GM23338 (cell line): ENCODE data around the gene C11orf21. TPM values are rescaled to one million over a fixed set of nuclear protein-coding genes. Genes with fewer than 3 reads are reported as not detected.

Experiments
- ATAC-seq: fragments of 200-7000 bp; cut with Tn5 transposase; 3 replicates; pipeline ENCODE4 v1.9.1; 2020
- DNase-seq: peaks from one replicate; pipeline ENCODE4 v3.0.0-alpha.2; 2015; ENCODE audit warnings: low spot score
- H2AFZ ChIP-seq: fragments of 200-600 bp; sonication (generic); 2 replicates; pipeline ENCODE4 v1.8.0; 2016; ENCODE audit warnings: antibody characterized with exemption, mild to moderate bottlenecking, moderate library complexity
- H3F3A ChIP-seq: fragments of 200-600 bp; sonication (generic); replicated peaks from 2 replicates; pipeline ENCODE4 v1.8.0; 2017; ENCODE audit warnings: antibody characterized with exemption, mixed run types, low read depth
- H3K27ac ChIP-seq: fragments of 200-600 bp; sonication (generic); 2 replicates; pipeline ENCODE4 v1.6.1; 2016; ENCODE audit warnings: low read depth
- H3K27me3 ChIP-seq: fragments of 200-600 bp; sonication (generic); 2 replicates; pipeline ENCODE4 v1.8.0; 2016; ENCODE audit warnings: mild to moderate bottlenecking, mixed run types, moderate library complexity; ENCODE audit not compliant: insufficient read depth
- H3K36me3 ChIP-seq: fragments of 200-600 bp; sonication (generic); 2 replicates; pipeline ENCODE4 v1.8.0; 2016; ENCODE audit warnings: mild to moderate bottlenecking; ENCODE audit not compliant: insufficient read depth
- H3K4me1 ChIP-seq: fragments of 200-600 bp; sonication (generic); 2 replicates; pipeline ENCODE4 v1.8.0; 2016; ENCODE audit warnings: mild to moderate bottlenecking, moderate library complexity; ENCODE audit not compliant: insufficient read depth
- H3K4me2 ChIP-seq: fragments of 200-600 bp; sonication (generic); 2 replicates; pipeline ENCODE4 v1.7.1; 2017; ENCODE audit warnings: mixed run types
- H3K4me3 ChIP-seq: fragments of 200-600 bp; sonication (generic); 2 replicates; pipeline ENCODE4 v1.6.1; 2016; ENCODE audit warnings: mixed run types
- H3K79me2 ChIP-seq: fragments of 200-600 bp; sonication (generic); replicated peaks from 2 replicates; pipeline ENCODE4 v1.8.0; 2017; ENCODE audit warnings: mild to moderate bottlenecking; ENCODE audit not compliant: insufficient read depth
- H3K9me2 ChIP-seq: fragments of 200-600 bp; sonication (generic); 2 replicates; pipeline ENCODE4 v1.8.0; 2017; ENCODE audit not compliant: insufficient read depth
- H4K20me1 ChIP-seq: fragments of 200-600 bp; sonication (generic); replicated peaks from 2 replicates; pipeline ENCODE4 v1.8.0; 2017; ENCODE audit warnings: mild to moderate bottlenecking; ENCODE audit not compliant: insufficient read depth
- H3K27ac Mint-ChIP-seq: 2 replicates; pipeline ENCODE4 v1.8.0; 2020; ENCODE audit warnings: inconsistent platforms, mild to moderate bottlenecking, moderate library complexity, mixed read lengths
- H3K27me3 Mint-ChIP-seq: 3 replicates; pipeline ENCODE4 v1.8.0; 2022; ENCODE audit warnings: low read depth, mild to moderate bottlenecking, moderate library complexity, mixed read lengths, inconsistent platforms; ENCODE audit not compliant: insufficient read depth, poor library complexity
- H3K36me3 Mint-ChIP-seq: 3 replicates; pipeline ENCODE4 v1.8.0; 2021; ENCODE audit warnings: low read depth, mild to moderate bottlenecking, inconsistent platforms, moderate library complexity, mixed read lengths
- H3K4me1 Mint-ChIP-seq: 3 replicates; pipeline ENCODE4 v1.8.0; 2020; ENCODE audit warnings: mild to moderate bottlenecking, inconsistent platforms, mixed read lengths
- H3K4me3 Mint-ChIP-seq: 3 replicates; pipeline ENCODE4 v1.8.0; 2021; ENCODE audit warnings: moderate library complexity, mild to moderate bottlenecking, inconsistent platforms, mixed read lengths
- H3K9me3 Mint-ChIP-seq: 3 replicates; pipeline ENCODE4 v1.8.0; 2020; ENCODE audit warnings: moderate library complexity, mild to moderate bottlenecking, inconsistent platforms, mixed read lengths
- EZH2 ChIP-seq: fragments of 200-600 bp; sonication (generic); IDR thresholded peaks from one replicate; pipeline ENCODE4 v1.8.0; 2017; ENCODE audit warnings: antibody characterized with exemption, mild to moderate bottlenecking, low read depth; ENCODE audit not compliant: unreplicated experiment
- JUNB ChIP-seq: IDR thresholded peaks from one replicate; pipeline ENCODE4 v1.6.1; 2016; ENCODE audit warnings: antibody characterized with exemption; ENCODE audit not compliant: unreplicated experiment
- NANOG ChIP-seq: IDR thresholded peaks from 2 replicates; pipeline ENCODE4 v1.6.1; 2016; ENCODE audit warnings: antibody characterized with exemption, borderline replicate concordance
- STAT1 ChIP-seq: IDR thresholded peaks from one replicate; pipeline ENCODE4 v1.6.1; 2016; ENCODE audit warnings: antibody characterized with exemption; ENCODE audit not compliant: unreplicated experiment
- ZNF114 ChIP-seq: fragments of 250-450 bp; sonication (Bioruptor Pico); IDR thresholded peaks from 2 replicates; pipeline ENCODE4 v1.5.0; 2020; ENCODE audit warnings: mild to moderate bottlenecking, moderate library complexity
- ZNF331 ChIP-seq: fragments of 250-450 bp; sonication (Bioruptor Pico); IDR thresholded peaks from 2 replicates; pipeline ENCODE4 v1.5.0; 2020; ENCODE audit warnings: low read depth, mild to moderate bottlenecking, moderate library complexity
- polyA plus RNA-seq: library from polyadenylated mRNA; unstranded; fragments of >200 nt; fragmentation: Nextera tagmentation; extraction: Ambion mirVana; gene quantifications from 2 replicates; pipeline ENCODE4 v1.2.1, GENCODE V29; 2016
- total RNA-seq: library from RNA; depleted of rRNA; stranded (reverse); fragments of >200 nt; shearing (Covaris generic); gene quantifications from 2 replicates; pipeline ENCODE4 v1.2.3, GENCODE V29; 2014
- TF ChIP-seq, protein P1 (sequence below): IDR thresholded peaks from 2 replicates; pipeline ENCODE4 v1.6.1; 2016; ENCODE audit warnings: antibody characterized with exemption
- TF ChIP-seq, protein P2 (sequence below): IDR thresholded peaks from one replicate; pipeline ENCODE4 v1.6.1; 2018; ENCODE audit warnings: antibody characterized with exemption; ENCODE audit not compliant: unreplicated experiment
- TF ChIP-seq, protein P3 (sequence below): fragments of 250-450 bp; sonication (Bioruptor Pico); IDR thresholded peaks from 2 replicates; pipeline ENCODE4 v1.5.0; 2020; ENCODE audit warnings: mild to moderate bottlenecking, moderate library complexity

The C11orf21 gene
- total and polyA plus RNA-seq, 2 experiments from 2014 or later, result not detected

DNA sequence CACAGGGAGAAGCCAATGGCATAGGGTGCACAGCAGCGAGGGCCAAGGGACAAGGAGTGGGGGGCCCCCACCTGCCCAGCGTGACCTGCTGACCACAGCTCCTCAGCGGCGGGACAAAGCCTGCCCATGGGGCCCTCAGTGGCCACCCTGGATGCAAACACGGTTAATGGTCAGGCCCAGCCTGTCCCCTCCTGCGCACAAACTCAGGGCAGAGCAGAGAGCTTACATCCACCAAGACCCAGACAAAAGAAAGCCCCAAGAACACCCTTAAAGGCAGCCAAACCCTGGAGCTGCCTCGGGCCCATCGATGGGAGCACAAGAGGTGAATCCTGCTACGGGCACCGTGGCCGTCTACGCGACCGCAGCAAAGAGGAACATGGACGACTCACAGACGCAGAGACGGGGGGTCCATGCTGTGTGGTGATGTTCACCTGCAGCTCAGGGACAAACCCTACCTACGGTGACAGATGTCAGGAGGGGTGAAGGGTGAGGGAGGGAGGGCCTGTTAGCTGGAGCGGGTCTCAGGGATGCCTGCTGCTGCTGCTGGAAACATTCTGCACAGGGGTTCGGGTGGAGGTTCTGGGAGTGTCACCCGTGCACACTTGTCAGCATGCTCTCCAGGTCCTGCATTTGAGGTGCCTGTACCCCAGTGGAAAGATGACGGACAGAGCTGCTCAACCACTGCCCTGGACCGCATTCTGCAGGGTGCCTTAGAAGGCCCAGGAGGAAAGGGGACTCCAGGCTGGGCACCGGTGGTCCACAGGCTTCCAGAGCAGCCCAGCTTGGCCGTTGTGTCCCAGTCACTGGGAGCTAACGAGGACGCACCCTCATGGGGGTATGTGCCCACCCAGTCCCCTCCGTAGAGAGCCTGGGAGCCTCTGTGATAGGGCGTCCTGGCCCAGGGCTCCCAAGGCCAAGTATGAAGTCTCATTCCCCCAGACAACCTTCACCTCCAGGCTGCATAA lies 42.9 kb downstream of the C11orf21 start:
- H3K27me3 ChIP-seq, result no peaks in the 10 kb centered on the region
- no peak overlapping the region for H3K4me2 ChIP-seq
- TF ChIP-seq ZNF331 (no peak), EZH2 (no peak), NANOG (no peak), JUNB (no peak), STAT1 (no peak), ZNF114 (CRISPR knock-in tag) (no peak)
- TF ChIP-seq, protein P1, sequence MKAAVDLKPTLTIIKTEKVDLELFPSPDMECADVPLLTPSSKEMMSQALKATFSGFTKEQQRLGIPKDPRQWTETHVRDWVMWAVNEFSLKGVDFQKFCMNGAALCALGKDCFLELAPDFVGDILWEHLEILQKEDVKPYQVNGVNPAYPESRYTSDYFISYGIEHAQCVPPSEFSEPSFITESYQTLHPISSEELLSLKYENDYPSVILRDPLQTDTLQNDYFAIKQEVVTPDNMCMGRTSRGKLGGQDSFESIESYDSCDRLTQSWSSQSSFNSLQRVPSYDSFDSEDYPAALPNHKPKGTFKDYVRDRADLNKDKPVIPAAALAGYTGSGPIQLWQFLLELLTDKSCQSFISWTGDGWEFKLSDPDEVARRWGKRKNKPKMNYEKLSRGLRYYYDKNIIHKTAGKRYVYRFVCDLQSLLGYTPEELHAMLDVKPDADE, result no peak
- TF ChIP-seq, protein P2, sequence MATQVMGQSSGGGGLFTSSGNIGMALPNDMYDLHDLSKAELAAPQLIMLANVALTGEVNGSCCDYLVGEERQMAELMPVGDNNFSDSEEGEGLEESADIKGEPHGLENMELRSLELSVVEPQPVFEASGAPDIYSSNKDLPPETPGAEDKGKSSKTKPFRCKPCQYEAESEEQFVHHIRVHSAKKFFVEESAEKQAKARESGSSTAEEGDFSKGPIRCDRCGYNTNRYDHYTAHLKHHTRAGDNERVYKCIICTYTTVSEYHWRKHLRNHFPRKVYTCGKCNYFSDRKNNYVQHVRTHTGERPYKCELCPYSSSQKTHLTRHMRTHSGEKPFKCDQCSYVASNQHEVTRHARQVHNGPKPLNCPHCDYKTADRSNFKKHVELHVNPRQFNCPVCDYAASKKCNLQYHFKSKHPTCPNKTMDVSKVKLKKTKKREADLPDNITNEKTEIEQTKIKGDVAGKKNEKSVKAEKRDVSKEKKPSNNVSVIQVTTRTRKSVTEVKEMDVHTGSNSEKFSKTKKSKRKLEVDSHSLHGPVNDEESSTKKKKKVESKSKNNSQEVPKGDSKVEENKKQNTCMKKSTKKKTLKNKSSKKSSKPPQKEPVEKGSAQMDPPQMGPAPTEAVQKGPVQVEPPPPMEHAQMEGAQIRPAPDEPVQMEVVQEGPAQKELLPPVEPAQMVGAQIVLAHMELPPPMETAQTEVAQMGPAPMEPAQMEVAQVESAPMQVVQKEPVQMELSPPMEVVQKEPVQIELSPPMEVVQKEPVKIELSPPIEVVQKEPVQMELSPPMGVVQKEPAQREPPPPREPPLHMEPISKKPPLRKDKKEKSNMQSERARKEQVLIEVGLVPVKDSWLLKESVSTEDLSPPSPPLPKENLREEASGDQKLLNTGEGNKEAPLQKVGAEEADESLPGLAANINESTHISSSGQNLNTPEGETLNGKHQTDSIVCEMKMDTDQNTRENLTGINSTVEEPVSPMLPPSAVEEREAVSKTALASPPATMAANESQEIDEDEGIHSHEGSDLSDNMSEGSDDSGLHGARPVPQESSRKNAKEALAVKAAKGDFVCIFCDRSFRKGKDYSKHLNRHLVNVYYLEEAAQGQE, result no peak
- no peaks in the 10 kb centered on the region for H3K4me1 ChIP-seq
- no peaks in the 10 kb centered on the region for H3K36me3 ChIP-seq
- no peak for DNase-seq
- no peaks in the 10 kb centered on the region for H4K20me1 ChIP-seq
- ATAC-seq, result no peak
- H3K79me2 ChIP-seq, result no peaks in the 10 kb centered on the region
- Mint-ChIP-seq H3K4me1 (peaks cover 3% of the 10 kb centered on the region; the same call in 1 of the 3 replicates), H3K27me3 (peaks cover 12% of the 10 kb centered on the region), H3K27ac (no peak overlapping the region), H3K4me3 (no peak overlapping the region), H3K9me3 (no peaks in the 10 kb centered on the region), H3K36me3 (no peaks in the 10 kb centered on the region)
- H3F3A ChIP-seq, result no peaks in the 10 kb centered on the region
- no peaks in the 10 kb centered on the region for H3K9me2 ChIP-seq
- H2AFZ ChIP-seq, result no peak overlapping the region
- no peak overlapping the region for H3K4me3 ChIP-seq
- H3K27ac ChIP-seq, result no peak overlapping the region

DNA sequence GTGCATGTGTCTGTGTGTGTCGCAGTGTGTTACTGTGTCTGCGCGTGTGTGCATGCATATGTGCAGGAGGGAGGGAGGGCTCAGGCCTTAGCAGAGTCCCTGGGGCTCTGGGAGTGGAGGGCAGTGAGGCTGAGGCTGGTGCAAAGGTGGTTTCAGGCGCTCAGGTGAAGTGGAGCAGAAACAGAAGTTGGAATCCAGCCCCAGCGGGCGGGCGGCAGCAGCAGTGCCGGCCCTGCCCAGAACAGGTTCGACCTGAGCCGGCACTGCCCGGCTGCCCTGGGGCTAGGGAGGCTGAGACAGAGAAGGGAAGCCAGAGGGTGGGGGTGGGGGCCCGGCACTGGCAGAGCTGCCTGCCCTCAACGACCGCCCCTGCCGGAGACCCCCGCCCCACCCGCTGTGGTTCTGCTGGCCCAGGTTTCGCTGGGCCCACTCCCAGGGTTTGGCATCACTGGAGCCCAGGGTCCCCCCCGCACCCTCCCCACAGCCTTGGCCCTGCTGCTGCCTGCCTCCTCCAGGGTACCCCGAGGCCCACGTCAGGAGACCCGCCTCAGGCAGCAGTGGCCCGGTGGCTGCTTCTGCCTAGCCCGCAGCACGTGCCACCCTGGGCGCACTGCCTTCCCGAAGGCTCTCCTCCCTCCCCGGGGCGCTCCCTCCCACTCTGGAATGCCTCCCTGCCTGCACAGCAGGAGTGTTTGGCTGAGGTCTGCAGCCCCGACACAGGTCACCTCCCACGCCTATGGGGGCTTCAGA lies 44.6 kb downstream of the C11orf21 start:
- Histone ChIP-seq H3K4me2 (no peak overlapping the region), H2AFZ (no peak overlapping the region), H3K27me3 (no peaks in the 10 kb centered on the region), H3K36me3 (no peaks in the 10 kb centered on the region), H3K4me3 (no peak overlapping the region), H3F3A (no peaks in the 10 kb centered on the region), H3K27ac (no peak overlapping the region), H3K9me2 (no peaks in the 10 kb centered on the region), H3K4me1 (no peaks in the 10 kb centered on the region), H4K20me1 (no peaks in the 10 kb centered on the region), H3K79me2 (no peaks in the 10 kb centered on the region)
- Mint-ChIP-seq H3K27ac (no peak overlapping the region), H3K4me3 (no peak overlapping the region), H3K9me3 (no peaks in the 10 kb centered on the region), H3K36me3 (no peaks in the 10 kb centered on the region), H3K4me1 (peaks cover 1% of the 10 kb centered on the region; the same call in 1 of the 3 replicates), H3K27me3 (peaks cover 11% of the 10 kb centered on the region)
- ATAC-seq (peak; percentile 18), DNase-seq (no peak)
- no peak for TF ChIP-seq EZH2
- TF ChIP-seq, protein P3, sequence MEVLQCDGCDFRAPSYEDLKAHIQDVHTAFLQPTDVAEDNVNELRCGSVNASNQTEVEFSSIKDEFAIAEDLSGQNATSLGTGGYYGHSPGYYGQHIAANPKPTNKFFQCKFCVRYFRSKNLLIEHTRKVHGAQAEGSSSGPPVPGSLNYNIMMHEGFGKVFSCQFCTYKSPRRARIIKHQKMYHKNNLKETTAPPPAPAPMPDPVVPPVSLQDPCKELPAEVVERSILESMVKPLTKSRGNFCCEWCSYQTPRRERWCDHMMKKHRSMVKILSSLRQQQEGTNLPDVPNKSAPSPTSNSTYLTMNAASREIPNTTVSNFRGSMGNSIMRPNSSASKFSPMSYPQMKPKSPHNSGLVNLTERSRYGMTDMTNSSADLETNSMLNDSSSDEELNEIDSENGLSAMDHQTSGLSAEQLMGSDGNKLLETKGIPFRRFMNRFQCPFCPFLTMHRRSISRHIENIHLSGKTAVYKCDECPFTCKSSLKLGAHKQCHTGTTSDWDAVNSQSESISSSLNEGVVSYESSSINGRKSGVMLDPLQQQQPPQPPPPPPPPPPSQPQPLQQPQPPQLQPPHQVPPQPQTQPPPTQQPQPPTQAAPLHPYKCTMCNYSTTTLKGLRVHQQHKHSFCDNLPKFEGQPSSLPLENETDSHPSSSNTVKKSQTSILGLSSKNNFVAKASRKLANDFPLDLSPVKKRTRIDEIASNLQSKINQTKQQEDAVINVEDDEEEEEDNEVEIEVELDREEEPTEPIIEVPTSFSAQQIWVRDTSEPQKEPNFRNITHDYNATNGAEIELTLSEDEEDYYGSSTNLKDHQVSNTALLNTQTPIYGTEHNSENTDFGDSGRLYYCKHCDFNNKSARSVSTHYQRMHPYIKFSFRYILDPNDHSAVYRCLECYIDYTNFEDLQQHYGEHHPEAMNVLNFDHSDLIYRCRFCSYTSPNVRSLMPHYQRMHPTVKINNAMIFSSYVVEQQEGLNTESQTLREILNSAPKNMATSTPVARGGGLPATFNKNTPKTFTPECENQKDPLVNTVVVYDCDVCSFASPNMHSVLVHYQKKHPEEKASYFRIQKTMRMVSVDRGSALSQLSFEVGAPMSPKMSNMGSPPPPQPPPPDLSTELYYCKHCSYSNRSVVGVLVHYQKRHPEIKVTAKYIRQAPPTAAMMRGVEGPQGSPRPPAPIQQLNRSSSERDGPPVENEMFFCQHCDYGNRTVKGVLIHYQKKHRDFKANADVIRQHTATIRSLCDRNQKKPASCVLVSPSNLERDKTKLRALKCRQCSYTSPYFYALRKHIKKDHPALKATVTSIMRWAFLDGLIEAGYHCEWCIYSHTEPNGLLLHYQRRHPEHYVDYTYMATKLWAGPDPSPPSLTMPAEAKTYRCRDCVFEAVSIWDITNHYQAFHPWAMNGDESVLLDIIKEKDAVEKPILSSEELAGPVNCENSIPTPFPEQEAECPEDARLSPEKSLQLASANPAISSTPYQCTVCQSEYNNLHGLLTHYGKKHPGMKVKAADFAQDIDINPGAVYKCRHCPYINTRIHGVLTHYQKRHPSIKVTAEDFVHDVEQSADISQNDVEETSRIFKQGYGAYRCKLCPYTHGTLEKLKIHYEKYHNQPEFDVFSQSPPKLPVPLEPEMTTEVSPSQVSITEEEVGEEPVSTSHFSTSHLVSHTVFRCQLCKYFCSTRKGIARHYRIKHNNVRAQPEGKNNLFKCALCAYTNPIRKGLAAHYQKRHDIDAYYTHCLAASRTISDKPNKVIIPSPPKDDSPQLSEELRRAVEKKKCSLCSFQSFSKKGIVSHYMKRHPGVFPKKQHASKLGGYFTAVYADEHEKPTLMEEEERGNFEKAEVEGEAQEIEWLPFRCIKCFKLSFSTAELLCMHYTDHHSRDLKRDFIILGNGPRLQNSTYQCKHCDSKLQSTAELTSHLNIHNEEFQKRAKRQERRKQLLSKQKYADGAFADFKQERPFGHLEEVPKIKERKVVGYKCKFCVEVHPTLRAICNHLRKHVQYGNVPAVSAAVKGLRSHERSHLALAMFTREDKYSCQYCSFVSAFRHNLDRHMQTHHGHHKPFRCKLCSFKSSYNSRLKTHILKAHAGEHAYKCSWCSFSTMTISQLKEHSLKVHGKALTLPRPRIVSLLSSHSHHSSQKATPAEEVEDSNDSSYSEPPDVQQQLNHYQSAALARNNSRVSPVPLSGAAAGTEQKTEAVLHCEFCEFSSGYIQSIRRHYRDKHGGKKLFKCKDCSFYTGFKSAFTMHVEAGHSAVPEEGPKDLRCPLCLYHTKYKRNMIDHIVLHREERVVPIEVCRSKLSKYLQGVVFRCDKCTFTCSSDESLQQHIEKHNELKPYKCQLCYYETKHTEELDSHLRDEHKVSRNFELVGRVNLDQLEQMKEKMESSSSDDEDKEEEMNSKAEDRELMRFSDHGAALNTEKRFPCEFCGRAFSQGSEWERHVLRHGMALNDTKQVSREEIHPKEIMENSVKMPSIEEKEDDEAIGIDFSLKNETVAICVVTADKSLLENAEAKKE (CRISPR knock-in tag), result no peak
